H1 (cell line): ENCODE measurements around the gene SURF4. TPM values are rescaled to one million over a fixed set of nuclear protein-coding genes. Genes with fewer than 3 reads are reported as not detected.
A peak's percentile ranks its signal among the peaks of the same experiment; 100 is the strongest.

Source experiments
- CTCF ChIA-PET: fragments of 300-600 bp; sonication (Branson Sonifier 250); formaldehyde crosslinking; loops from one replicate; lab custom pipeline; 2021; ENCODE audit not compliant: partially characterized antibody; lab: Charles Lee
- POLR2A ChIA-PET: fragments of 300-600 bp; sonication (Branson Sonifier 250); formaldehyde crosslinking; loops from one replicate; lab custom pipeline; 2021; ENCODE audit warnings: inconsistent platforms; ENCODE audit not compliant: partially characterized antibody; lab: Charles Lee
- DNase-seq, 2 experiments: peaks; one replicate each; pipeline versions ENCODE4 v3.0.0 to v3.0.0-alpha.2; 2010 to 2022; ENCODE audit warnings: low spot score in 2 of 2, low read depth in 1 of 2, mixed read lengths in 1 of 2
- FAIRE-seq: peaks from 2 replicates; lab custom pipeline; 2011; peaks lifted over from hg19 to GRCh38; lab: Jason Lieb, UNC
- H2AFZ ChIP-seq: 2 replicates; pipeline ENCODE4 v1.8.1; 2012; ENCODE audit warnings: low read length, inconsistent platforms
- H2AK5ac ChIP-seq: 2 replicates; pipeline ENCODE4 v1.6.1; 2013; ENCODE audit warnings: low read depth, low read length
- H2BK120ac ChIP-seq: replicated peaks from 2 replicates; pipeline ENCODE3; 2013; ENCODE audit warnings: low read depth, low read length, inconsistent platforms
- H2BK12ac ChIP-seq: 2 replicates; pipeline ENCODE4 v1.6.1; 2013; ENCODE audit warnings: low read depth, low read length
- H2BK15ac ChIP-seq: 2 replicates; pipeline ENCODE4 v1.6.1; 2013; ENCODE audit warnings: low read length
- H2BK20ac ChIP-seq: 2 replicates; pipeline ENCODE4 v1.6.1; 2013; ENCODE audit warnings: low read length
- H2BK5ac ChIP-seq: 2 replicates; pipeline ENCODE4 v1.6.1; 2013; ENCODE audit warnings: low read depth, low read length
- H3K14ac ChIP-seq: 2 replicates; pipeline ENCODE4 v1.6.1; 2013; ENCODE audit warnings: inconsistent platforms; ENCODE audit not compliant: insufficient read length
- H3K18ac ChIP-seq: 2 replicates; pipeline ENCODE4 v1.6.1; 2013; ENCODE audit warnings: low read length; ENCODE audit errors: extremely low read depth
- H3K23ac ChIP-seq: 2 replicates; pipeline ENCODE4 v1.6.1; 2013; ENCODE audit warnings: inconsistent platforms; ENCODE audit not compliant: insufficient read length
- H3K23me2 ChIP-seq: 2 replicates; pipeline ENCODE4 v1.6.1; 2013; ENCODE audit warnings: low read depth, low read length
- H3K27ac ChIP-seq: 2 replicates; pipeline ENCODE4 v1.6.1; 2011; ENCODE audit warnings: low read depth, low read length, inconsistent platforms
- H3K27me3 ChIP-seq, 4 experiments: replicated peaks in 1 of 4; 1 replicate in 1 of 4; 2 replicates in 3 of 4; pipeline versions ENCODE4 v1.6.1 to v1.8.1; 2011 to 2013; ENCODE audit warnings: low read length in 3 of 4, mild to moderate bottlenecking in 3 of 4, inconsistent platforms in 2 of 4, mixed read lengths in 2 of 4, moderate library complexity in 1 of 4; ENCODE audit not compliant: control insufficient read depth in 3 of 4, insufficient read depth in 3 of 4; ENCODE audit errors: extremely low read depth in 1 of 4
- H3K36me3 ChIP-seq, 4 experiments: 2 replicates each; pipeline versions ENCODE4 v1.6.1 to v1.8.1; 2011 to 2013; ENCODE audit warnings: mild to moderate bottlenecking in 4 of 4, low read length in 3 of 4, moderate library complexity in 2 of 4, control low read depth in 1 of 4, inconsistent platforms in 1 of 4; ENCODE audit not compliant: insufficient read depth in 4 of 4, control insufficient read depth in 2 of 4
- H3K4ac ChIP-seq: replicated peaks from 2 replicates; pipeline ENCODE3; 2013; ENCODE audit warnings: low read length, low read depth, mixed read lengths, inconsistent platforms; ENCODE audit not compliant: insufficient read length
- H3K4me1 ChIP-seq, 4 experiments: replicated peaks in 1 of 4; 1 replicate in 1 of 4; 2 replicates in 3 of 4; pipeline versions ENCODE4 v1.6.1 to v1.8.1; 2011 to 2013; ENCODE audit warnings: low read length in 3 of 4, inconsistent platforms in 2 of 4, mixed read lengths in 1 of 4; ENCODE audit not compliant: insufficient read depth in 4 of 4, control insufficient read depth in 3 of 4
- H3K4me2 ChIP-seq, 2 experiments: 2 replicates each; pipeline versions ENCODE4 v1.6.1 to v1.8.1; 2011 to 2013; ENCODE audit warnings: low read depth in 2 of 2, low read length in 2 of 2, control low read depth in 1 of 2, inconsistent platforms in 1 of 2, mild to moderate bottlenecking in 1 of 2; ENCODE audit not compliant: insufficient read depth in 1 of 2
- H3K4me3 ChIP-seq, 4 experiments: fragments of 200-600, 300-600 bp in 1 of 4; sonication (generic), shearing (Covaris generic), sonication (Bioruptor Twin) in 1 of 4; 2 replicates each; pipeline versions ENCODE4 v1.5.1 to v1.8.1; 2011 to 2016; ENCODE audit warnings: low read length in 4 of 4, low read depth in 3 of 4, control low read depth in 2 of 4, inconsistent platforms in 2 of 4, mild to moderate bottlenecking in 2 of 4, mixed read lengths in 1 of 4, moderate library complexity in 1 of 4; ENCODE audit not compliant: insufficient read depth in 2 of 4; ENCODE audit errors: extremely low read depth in 1 of 4
- H3K56ac ChIP-seq: replicated peaks from 2 replicates; pipeline ENCODE3; 2013; ENCODE audit warnings: low read depth, mild to moderate bottlenecking, mixed read lengths, low read length, inconsistent platforms; ENCODE audit not compliant: insufficient read length
- H3K79me1 ChIP-seq: 2 replicates; pipeline ENCODE4 v1.6.1; 2013; ENCODE audit warnings: low read depth, low read length, control low read depth
- H3K79me2 ChIP-seq, 2 experiments: 2 replicates each; pipeline versions ENCODE4 v1.6.1 to v1.8.1; 2012 to 2013; ENCODE audit warnings: low read length in 2 of 2, mild to moderate bottlenecking in 2 of 2, inconsistent platforms in 1 of 2; ENCODE audit not compliant: insufficient read depth in 2 of 2, control insufficient read depth in 1 of 2
- H3K9ac ChIP-seq, 4 experiments: replicated peaks in 1 of 4; 1 replicate in 1 of 4; 2 replicates in 3 of 4; pipeline versions ENCODE4 v1.6.1 to v1.8.1; 2011 to 2013; ENCODE audit warnings: low read depth in 3 of 4, low read length in 3 of 4, control low read depth in 2 of 4, mild to moderate bottlenecking in 2 of 4, moderate library complexity in 2 of 4, inconsistent platforms in 1 of 4; ENCODE audit errors: extremely low read depth in 1 of 4
- H3K9me3 ChIP-seq, 2 experiments: 2 replicates each; pipeline versions ENCODE4 v1.6.1 to v1.8.1; 2012 to 2013; ENCODE audit warnings: mild to moderate bottlenecking in 2 of 2, moderate library complexity in 2 of 2, control low read depth in 1 of 2, inconsistent platforms in 1 of 2, low read depth in 1 of 2, low read length in 1 of 2, mixed read lengths in 1 of 2; ENCODE audit not compliant: insufficient read depth in 2 of 2
- H4K20me1 ChIP-seq, 2 experiments: replicated peaks in 1 of 2; 2 replicates each; pipeline versions ENCODE3 to v1.8.1; 2011 to 2013; ENCODE audit warnings: inconsistent platforms in 2 of 2, low read length in 2 of 2, mild to moderate bottlenecking in 1 of 2; ENCODE audit not compliant: insufficient read depth in 2 of 2, control insufficient read depth in 1 of 2
- H4K5ac ChIP-seq: 2 replicates; pipeline ENCODE4 v1.6.1; 2013; ENCODE audit warnings: low read length, low read depth, mixed read lengths, inconsistent platforms; ENCODE audit not compliant: insufficient read length
- H4K8ac ChIP-seq: 2 replicates; pipeline ENCODE4 v1.8.0; 2013; ENCODE audit warnings: mild to moderate bottlenecking, moderate library complexity, low read length, inconsistent platforms; ENCODE audit not compliant: insufficient read depth; ENCODE audit errors: extremely low read depth
- H4K91ac ChIP-seq: replicated peaks from 2 replicates; pipeline ENCODE3; 2013; ENCODE audit warnings: low read length, mixed read lengths, inconsistent platforms; ENCODE audit not compliant: insufficient read length
- BRCA1 ChIP-seq: IDR thresholded peaks from 2 replicates; pipeline ENCODE4 v1.6.1; 2012; ENCODE audit warnings: low read depth, low read length, improper control_type of control experiment
- CHD2 ChIP-seq: IDR thresholded peaks from 2 replicates; pipeline ENCODE4 v1.6.1; 2012; ENCODE audit warnings: low read length, improper control_type of control experiment
- EGR1 ChIP-seq: IDR thresholded peaks from 2 replicates; pipeline ENCODE4 v1.6.1; 2011; ENCODE audit warnings: low read depth, low read length, borderline replicate concordance
- FOSL1 ChIP-seq: IDR thresholded peaks from 2 replicates; pipeline ENCODE4 v1.6.1; 2011; ENCODE audit warnings: mild to moderate bottlenecking, low read depth, low read length, moderate library complexity; ENCODE audit not compliant: insufficient read depth
- HDAC2 ChIP-seq, 2 experiments: fragments of 300-600 bp in 1 of 2; sonication (generic) in 1 of 2; IDR thresholded peaks; 2 replicates each; pipeline ENCODE4 v1.6.1; 2011 to 2012; ENCODE audit warnings: low read depth in 2 of 2, low read length in 2 of 2, mild to moderate bottlenecking in 2 of 2, moderate library complexity in 2 of 2, borderline replicate concordance in 1 of 2, inconsistent platforms in 1 of 2
- RAD21 ChIP-seq, 2 experiments: IDR thresholded peaks in 1 of 2; conservative IDR thresholded peaks in 1 of 2; 2 replicates each; pipeline ENCODE4 v1.6.1; 2011; ENCODE audit warnings: low read depth in 2 of 2, low read length in 2 of 2, improper control_type of control experiment in 1 of 2, inconsistent platforms in 1 of 2, mild to moderate bottlenecking in 1 of 2, moderate library complexity in 1 of 2
- RBBP5 ChIP-seq: IDR thresholded peaks from 2 replicates; pipeline ENCODE4 v1.7.1; 2012; ENCODE audit warnings: low read depth, mild to moderate bottlenecking, inconsistent platforms, low read length, moderate library complexity, borderline replicate concordance
- WGBS, 2 experiments: shearing (Covaris generic) in 1 of 2; methylation state at CpG; one replicate each; pipeline versions ENCODE4 v1.1.6 to v1.1.7; 2013 to 2015; ENCODE audit warnings: low lambda C conversion rate in 2 of 2, mixed read lengths in 2 of 2, inconsistent platforms in 1 of 2, low coverage in 1 of 2, missing lambda C conversion rate in 1 of 2; ENCODE audit not compliant: insufficient replicate concordance in 2 of 2, insufficient coverage in 1 of 2, insufficient read length in 1 of 2; ENCODE audit errors: extremely low coverage in 1 of 2, missing lambda C conversion rate in 1 of 2; 5-methylcytosine and 5-hydroxymethylcytosine counted together
- polyA plus RNA-seq, 7 experiments: library from polyadenylated mRNA; depleted of rRNA in 3 of 7; stranded (reverse) in 5 of 7; unstranded in 2 of 7; fragments of >200 nt in 5 of 7; fragments of 200-250 nt in 2 of 7; gene quantifications; 1 replicate in 5 of 7; 2 replicates in 1 of 7; 4 replicates in 1 of 7; pipeline versions ENCODE4 v1.2.1 to v1.2.3, GENCODE V29; 2011 to 2013; ENCODE audit warnings: missing spikeins in 2 of 7, mixed read lengths in 2 of 7
- total RNA-seq: library from RNA; stranded (reverse); fragmentation: NEBNext Ultra II Directional; extraction: Animal tissue kit (Norgen Biotek cat#: 25700); gene quantifications from 2 replicates; pipeline ENCODE4 v1.2.1, GENCODE V29; 2021
- TF ChIP-seq, protein P1 (sequence below), 3 experiments: IDR thresholded peaks; 1 replicate in 2 of 3; 2 replicates in 1 of 3; pipeline versions ENCODE4 v1.5.1 to v1.6.1; 2011; ENCODE audit warnings: low read length in 3 of 3, mild to moderate bottlenecking in 3 of 3, inconsistent platforms in 2 of 3, low read depth in 1 of 3, moderate library complexity in 1 of 3; ENCODE audit not compliant: insufficient read depth in 1 of 3; ENCODE audit errors: control extremely low read depth in 1 of 3

Gene SURF4
- total and polyA plus RNA-seq, 2 of the 8 experiments (the other 6 are each of a cell fraction or from before 2014, with no cell fraction given) = 176 to 182 TPM

DNA sequence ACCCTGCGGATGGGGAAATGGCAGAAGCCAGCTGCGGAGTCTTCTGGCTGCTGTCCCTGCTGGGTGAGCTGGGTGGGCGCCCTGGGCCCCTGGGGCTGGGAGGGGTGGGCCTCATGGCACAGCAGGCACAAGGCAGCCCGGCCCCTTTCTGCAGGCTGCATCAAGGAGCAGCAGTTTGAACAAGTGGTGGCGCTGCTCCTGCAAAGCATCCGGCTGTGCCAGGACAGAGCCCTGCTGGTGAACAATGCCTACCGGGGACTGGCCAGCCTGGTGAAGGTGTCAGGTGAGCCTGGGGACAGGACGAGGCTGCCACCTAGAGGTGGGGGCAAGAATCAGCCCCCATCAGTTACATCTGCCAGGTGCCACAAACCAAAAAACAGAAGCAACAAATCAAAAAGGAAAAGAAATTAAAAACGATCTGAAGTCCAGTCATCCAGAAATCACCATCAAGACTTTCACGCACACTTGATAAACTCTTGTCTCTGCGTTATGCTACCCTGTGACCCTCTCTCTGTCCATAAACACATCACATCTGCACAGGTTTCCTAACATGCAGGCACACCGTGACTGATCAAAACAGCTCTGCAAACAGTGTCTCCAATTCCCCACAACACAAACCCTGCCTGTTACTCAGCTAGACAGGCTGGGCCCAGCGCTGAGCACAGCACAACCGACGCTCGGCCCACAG lies 28.1 kb upstream of the SURF4 start:
- Histone ChIP-seq H4K8ac (no peak overlapping the region), H3K9me3 (no peaks in the 10 kb centered on the region), H2BK12ac (no peak overlapping the region), H3K18ac (no peak overlapping the region), H3K79me1 (no peaks in the 10 kb centered on the region), H3K23ac (no peak overlapping the region), H2BK15ac (no peak overlapping the region), H2BK5ac (no peak overlapping the region), H2AFZ (no peak overlapping the region), H3K4me1 (no peaks in the 10 kb centered on the region), H3K14ac (no peak overlapping the region), H3K23me2 (no peaks in the 10 kb centered on the region), H3K27me3 (no peaks in the 10 kb centered on the region), H3K79me2 (no peaks in the 10 kb centered on the region), H4K91ac (no peak overlapping the region), H3K9ac (no peak overlapping the region), H2AK5ac (no peak overlapping the region), H2BK20ac (no peak overlapping the region), H4K5ac (no peak overlapping the region), H3K4ac (no peak overlapping the region), H3K27ac (no peak overlapping the region), H3K56ac (no peak overlapping the region), H3K36me3 (peaks cover 9 to 22% (median 18%) of the 10 kb centered on the region in 4 experiments; a peak in 6 of 8 replicates), H3K4me2 (no peak overlapping the region), H2BK120ac (no peak overlapping the region), H4K20me1 (peaks cover 13 to 18% of the 10 kb centered on the region in 2 experiments), H3K4me3 (no peak overlapping the region)
- ChIA-PET POLR2A (interaction anchor here (0.6 to 5.6 kb wide), 12 partner anchors 10 to 74 kb away, joined by 3 to 31 read pairs (median 4); partner anchors contain the start of genes MED22, RPL7A and STKLD1), CTCF (interaction anchor here (0.6 to 4.6 kb wide), 34 partner anchors 9 to 216 kb away, joined by 3 to 32 read pairs (median 5); partner anchors contain the start of genes ADAMTS13, SURF1 and SURF2)
- FAIRE-seq = peak; percentile 48
- peak; percentile 43 to 76 for DNase-seq
- WGBS, 2 experiments = 77% methylated on average over 14 of the region's 16 CpGs; no CpG with 5 or more reads in 1 of the 2 experiments
- TF ChIP-seq CHD2 = 0 out of 2 replicates have a peak, but pooled peaks have one; percentile 38
- no peak for TF ChIP-seq EGR1
- TF ChIP-seq RBBP5 = no peak
- no peak for TF ChIP-seq HDAC2 (IDR thresholded peaks at IDR 0.05; ENCODE audit: borderline replicate concordance in 1 of 2, low read depth in 2 of 2, low read length in 2 of 2)
- TF ChIP-seq, protein P1, sequence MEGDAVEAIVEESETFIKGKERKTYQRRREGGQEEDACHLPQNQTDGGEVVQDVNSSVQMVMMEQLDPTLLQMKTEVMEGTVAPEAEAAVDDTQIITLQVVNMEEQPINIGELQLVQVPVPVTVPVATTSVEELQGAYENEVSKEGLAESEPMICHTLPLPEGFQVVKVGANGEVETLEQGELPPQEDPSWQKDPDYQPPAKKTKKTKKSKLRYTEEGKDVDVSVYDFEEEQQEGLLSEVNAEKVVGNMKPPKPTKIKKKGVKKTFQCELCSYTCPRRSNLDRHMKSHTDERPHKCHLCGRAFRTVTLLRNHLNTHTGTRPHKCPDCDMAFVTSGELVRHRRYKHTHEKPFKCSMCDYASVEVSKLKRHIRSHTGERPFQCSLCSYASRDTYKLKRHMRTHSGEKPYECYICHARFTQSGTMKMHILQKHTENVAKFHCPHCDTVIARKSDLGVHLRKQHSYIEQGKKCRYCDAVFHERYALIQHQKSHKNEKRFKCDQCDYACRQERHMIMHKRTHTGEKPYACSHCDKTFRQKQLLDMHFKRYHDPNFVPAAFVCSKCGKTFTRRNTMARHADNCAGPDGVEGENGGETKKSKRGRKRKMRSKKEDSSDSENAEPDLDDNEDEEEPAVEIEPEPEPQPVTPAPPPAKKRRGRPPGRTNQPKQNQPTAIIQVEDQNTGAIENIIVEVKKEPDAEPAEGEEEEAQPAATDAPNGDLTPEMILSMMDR (IDR thresholded peaks at IDR 0.05; ENCODE audit: control extremely low read depth in 1 of 3, insufficient read depth in 1 of 3, low read depth in 1 of 3, low read length in 3 of 3) = peak in 2 of 3 experiments; percentile 90; a peak in 3 of 4 replicates
- TF ChIP-seq RAD21 (IDR thresholded peaks at IDR 0.05 in 1 of 2, conservative IDR thresholded peaks at IDR 0.05 in 1 of 2; ENCODE audit: low read depth in 2 of 2, low read length in 2 of 2) = peak; percentile 67 to 75
- 0 out of 2 replicates have a peak, but pooled peaks have one; percentile 50 for TF ChIP-seq FOSL1
- no peak for TF ChIP-seq BRCA1
